Tibial artery (tissue), 4 donors: ENCODE measurements around the gene TBC1D1.

Experiments used
- DNase-seq, 2 donors: peaks; one replicate each; pipeline ENCODE4 v3.0.0-alpha.2; 2019
- H3K27ac ChIP-seq, 2 donors: fragments of 200-600 bp; sonication (generic) in 1 of 2; 1 replicate in 1 of 2; 2 replicates in 1 of 2; pipeline ENCODE4 v1.5.1; 2018 to 2019; ENCODE audit warnings: mild to moderate bottlenecking in 1 of 2
- H3K27me3 ChIP-seq, 2 donors: fragments of 200-600 bp; sonication (generic) in 1 of 2; one replicate each; pipeline versions ENCODE4 v1.5.1 to v1.6.0; 2016 to 2019
- H3K36me3 ChIP-seq, 3 donors: fragments of 200-600 bp; sonication (generic) in 2 of 3; one replicate each; pipeline ENCODE4 v1.5.1; 2016 to 2019; ENCODE audit warnings: mild to moderate bottlenecking in 2 of 3
- H3K4me1 ChIP-seq, 4 donors: fragments of 200-600 bp; sonication (generic) in 2 of 4; 1 replicate in 3 of 4; 2 replicates in 1 of 4; pipeline ENCODE4 v1.5.1; 2016 to 2019
- H3K4me3 ChIP-seq, 2 donors: fragments of 200-600 bp; sonication (generic) in 1 of 2; 1 replicate in 1 of 2; 2 replicates in 1 of 2; pipeline ENCODE4 v1.5.1; 2018 to 2019; ENCODE audit warnings: mild to moderate bottlenecking in 2 of 2
- H3K9me3 ChIP-seq, 3 donors: fragments of 200-600 bp; sonication (generic) in 1 of 3; one replicate each; pipeline ENCODE4 v1.5.1; 2016 to 2019
- CTCF ChIP-seq, 2 experiments: fragments of 200-600 bp in 1 of 2; fragments of 450-650 bp in 1 of 2; IDR thresholded peaks; one replicate each; pipeline ENCODE4 v1.5.1; 2017 to 2019; ENCODE audit warnings: antibody characterized with exemption in 2 of 2, mild to moderate bottlenecking in 1 of 2, moderate library complexity in 1 of 2
- intact Hi-C: fragments of 100-400 bp; cut with DNase I; formaldehyde crosslinking; loops from one replicate; pipeline ENCODE4 v1.15.0; 2023; ENCODE audit warnings: low total_unique reads

TBC1D1 gene

GRCh38 chr4:38091636-38092035 is 200.8 kb downstream of the TBC1D1 start:
- TF ChIP-seq CTCF (IDR thresholded peaks at IDR 0.05), result no peak

GRCh38 chr4:38092701-38093100 is 201.8 kb downstream of the TBC1D1 start:
- no peaks in the 10 kb centered on the region for H3K4me1 ChIP-seq
- TF ChIP-seq CTCF (IDR thresholded peaks at IDR 0.05), result no peak
- no peaks in the 10 kb centered on the region for H3K9me3 ChIP-seq
- no peak overlapping the region for H3K27ac ChIP-seq
- no peak overlapping the region for H3K4me3 ChIP-seq
- intact Hi-C loops, result no loop called here
- no peak for DNase-seq
- H3K36me3 ChIP-seq, result peaks cover 25 to 53% (median 41%) of the 10 kb centered on the region in 3 donors
- H3K27me3 ChIP-seq, result no peaks in the 10 kb centered on the region

More at GRCh38 chr4:38091636-38092035, 200.8 kb downstream of the TBC1D1 start:
- intact Hi-C loops, result no loop called here
- DNase-seq, result no peak
- H3K36me3 ChIP-seq, result peaks cover 24 to 43% (median 33%) of the 10 kb centered on the region in 3 donors
- H3K27ac ChIP-seq, result no peak overlapping the region
- no peaks in the 10 kb centered on the region for H3K9me3 ChIP-seq
- no peak overlapping the region for H3K4me3 ChIP-seq
- H3K4me1 ChIP-seq, result no peaks in the 10 kb centered on the region
- no peaks in the 10 kb centered on the region for H3K27me3 ChIP-seq

GRCh38 chr4:38094419-38094818 is 203.5 kb downstream of the TBC1D1 start:
- H3K36me3 ChIP-seq, result peaks cover 32 to 53% (median 48%) of the 10 kb centered on the region in 3 donors
- no peak overlapping the region for H3K4me3 ChIP-seq
- H3K27me3 ChIP-seq, result no peaks in the 10 kb centered on the region
- DNase-seq, result no peak
- peaks cover 0 to 13% (median 5%) of the 10 kb centered on the region in 4 donors for H3K4me1 ChIP-seq
- H3K9me3 ChIP-seq, result no peaks in the 10 kb centered on the region
- no peak overlapping the region for H3K27ac ChIP-seq
- no peak for TF ChIP-seq CTCF (IDR thresholded peaks at IDR 0.05)
- intact Hi-C loops, result no loop called here

- DNase-seq, result no peak
- H3K4me3 ChIP-seq, result no peak overlapping the region
- H3K27ac ChIP-seq, result no peak overlapping the region
- intact Hi-C loops, result no loop called here
- TF ChIP-seq CTCF (IDR thresholded peaks at IDR 0.05), result no peak
- no peaks in the 10 kb centered on the region for H3K27me3 ChIP-seq
- peaks cover 0 to 26% (median 13%) of the 10 kb centered on the region in 4 donors for H3K4me1 ChIP-seq
- H3K9me3 ChIP-seq, result no peaks in the 10 kb centered on the region
- H3K36me3 ChIP-seq, result peaks cover 22 to 44% (median 44%) of the 10 kb centered on the region in 3 donors
Observed at GRCh38 chr4:38095691-38096090, 204.8 kb downstream of the TBC1D1 start.

- no peaks in the 10 kb centered on the region for H3K27me3 ChIP-seq
- H3K27ac ChIP-seq, result no peak overlapping the region
- H3K36me3 ChIP-seq, result peaks cover 20 to 52% (median 48%) of the 10 kb centered on the region in 3 donors
- no peak overlapping the region for H3K4me3 ChIP-seq
- H3K9me3 ChIP-seq, result no peaks in the 10 kb centered on the region
- peaks cover 0 to 30% (median 15%) of the 10 kb centered on the region in 4 donors for H3K4me1 ChIP-seq
- DNase-seq, result no peak
- TF ChIP-seq CTCF (IDR thresholded peaks at IDR 0.05), result no peak
- intact Hi-C loops, result no loop called here
Observed at GRCh38 chr4:38097818-38098217, 206.9 kb downstream of the TBC1D1 start.
